Endothelial cell of umbilical vein (primary cell): ENCODE data around the gene B3GALNT2. TPM values are rescaled to one million over a fixed set of nuclear protein-coding genes. Genes with fewer than 3 reads are reported as not detected.

ENCODE experiments used
- BruUV-seq: library from RNA; stranded (reverse); fragments of 400-500 nt; replicated peaks from 2 replicates; lab custom pipeline; 2021; lab: Mats Ljungman, UMichigan
- CTCF ChIA-PET: fragments of 300-600, 350-600 bp; sonication (Branson Sonifier 250); formaldehyde crosslinking; loops from one replicate; lab custom pipeline; 2021; ENCODE audit warnings: antibody characterized with exemption, inconsistent platforms; lab: Charles Lee
- POLR2A ChIA-PET: fragments of 300-600, 350-600 bp; sonication (Branson Sonifier 250); formaldehyde crosslinking; loops from one replicate; lab custom pipeline; 2021; ENCODE audit warnings: antibody characterized with exemption, inconsistent platforms; lab: Charles Lee
- DNase-seq: peaks from one replicate; pipeline ENCODE4 v3.0.0-alpha.2; 2011; ENCODE audit warnings: low read depth, low spot score
- FAIRE-seq: peaks from 2 replicates; lab custom pipeline; 2011; peaks lifted over from hg19 to GRCh38; lab: Jason Lieb, UNC
- H2AFZ ChIP-seq: 2 replicates; pipeline ENCODE4 v1.6.0; 2012; ENCODE audit warnings: low read depth, low read length, control low read depth, inconsistent platforms
- H3K27ac ChIP-seq: 2 replicates; pipeline ENCODE4 v1.5.1; 2011; ENCODE audit warnings: low read depth, mild to moderate bottlenecking, control low read depth, low read length, moderate library complexity; ENCODE audit not compliant: insufficient read depth
- H3K27me3 ChIP-seq, 2 experiments: 2 replicates each; pipeline versions ENCODE4 v1.6.0 to v1.6.1; 2011; ENCODE audit warnings: low read length in 2 of 2, mixed read lengths in 1 of 2; ENCODE audit not compliant: control insufficient read depth in 2 of 2, insufficient read depth in 2 of 2
- H3K36me3 ChIP-seq, 2 experiments: 2 replicates in 1 of 2; 3 replicates in 1 of 2; pipeline ENCODE4 v1.5.1; 2011; ENCODE audit warnings: low read length in 2 of 2, mild to moderate bottlenecking in 1 of 2, moderate library complexity in 1 of 2; ENCODE audit not compliant: control insufficient read depth in 2 of 2, insufficient read depth in 2 of 2; ENCODE audit errors: extremely low read depth in 1 of 2
- H3K4me1 ChIP-seq: 3 replicates; pipeline ENCODE4 v1.5.1; 2011; ENCODE audit warnings: mild to moderate bottlenecking, low read length; ENCODE audit not compliant: control insufficient read depth, insufficient read depth; ENCODE audit errors: extremely low read depth
- H3K4me2 ChIP-seq: 2 replicates; pipeline ENCODE4 v1.6.1; 2011; ENCODE audit warnings: low read length, control low read depth, mixed read lengths; ENCODE audit not compliant: insufficient read depth
- H3K4me3 ChIP-seq, 3 experiments: fragments of 200-600 bp in 1 of 3; sonication (generic), shearing (Covaris generic) in 1 of 3; replicated peaks in 1 of 3; 2 replicates each; pipeline ENCODE4 v1.5.1; 2011 to 2016; ENCODE audit warnings: control low read depth in 3 of 3, low read length in 3 of 3, mild to moderate bottlenecking in 2 of 3, inconsistent platforms in 1 of 3, low read depth in 1 of 3, moderate library complexity in 1 of 3; ENCODE audit not compliant: insufficient read depth in 1 of 3
- H3K79me2 ChIP-seq: 2 replicates; pipeline ENCODE4 v1.6.0; 2012; ENCODE audit warnings: low read length, inconsistent platforms; ENCODE audit not compliant: control insufficient read depth, insufficient read depth
- H3K9ac ChIP-seq: replicated peaks from 2 replicates; pipeline ENCODE3; 2011; ENCODE audit warnings: low read length, control low read depth; ENCODE audit not compliant: insufficient read depth; ENCODE audit errors: extremely low read depth
- H3K9me1 ChIP-seq: replicated peaks from 3 replicates; pipeline ENCODE4 v1.6.0; 2011; ENCODE audit warnings: mild to moderate bottlenecking, low read length; ENCODE audit not compliant: control insufficient read depth, insufficient read depth; ENCODE audit errors: extremely low read depth
- H3K9me3 ChIP-seq: replicated peaks from 2 replicates; pipeline ENCODE4 v1.5.1; 2012; ENCODE audit warnings: low read length, inconsistent platforms; ENCODE audit not compliant: control insufficient read depth, insufficient read depth
- H4K20me1 ChIP-seq: replicated peaks from 2 replicates; pipeline ENCODE3; 2011; ENCODE audit warnings: mild to moderate bottlenecking, low read length; ENCODE audit not compliant: control insufficient read depth, insufficient read depth; ENCODE audit errors: extremely low read depth
- CTCF ChIP-seq, 2 donors: IDR thresholded peaks; 1 replicate in 1 of 2; 2 replicates in 1 of 2; pipeline ENCODE4 v1.5.1; 2011; ENCODE audit warnings: low read length in 2 of 2, mild to moderate bottlenecking in 2 of 2, moderate library complexity in 2 of 2, control low read depth in 1 of 2, inconsistent platforms in 1 of 2, low read depth in 1 of 2; ENCODE audit not compliant: insufficient read depth in 1 of 2; ENCODE audit errors: extremely low read depth in 1 of 2
- EZH2 ChIP-seq: IDR thresholded peaks from 2 replicates; pipeline ENCODE4 v1.6.1; 2012; ENCODE audit warnings: borderline replicate concordance, low read depth, mild to moderate bottlenecking, moderate library complexity, low read length, inconsistent platforms; ENCODE audit not compliant: severe bottlenecking
- FOS ChIP-seq: IDR thresholded peaks from 2 replicates; pipeline ENCODE4 v1.6.1; 2011; ENCODE audit warnings: mild to moderate bottlenecking, low read length, moderate library complexity, borderline replicate concordance; ENCODE audit not compliant: insufficient read depth
- GATA2 ChIP-seq: IDR thresholded peaks from 2 replicates; pipeline ENCODE4 v1.7.0; 2011; ENCODE audit warnings: low read depth, mild to moderate bottlenecking, moderate library complexity, mixed read lengths, low read length; ENCODE audit not compliant: insufficient read length, insufficient read depth
- JUN ChIP-seq: IDR thresholded peaks from 2 replicates; pipeline ENCODE4 v1.6.1; 2011; ENCODE audit warnings: borderline replicate concordance, low read depth; ENCODE audit not compliant: insufficient read length, insufficient read depth
- MAX ChIP-seq: IDR thresholded peaks from 2 replicates; pipeline ENCODE4 v1.6.1; 2011; ENCODE audit not compliant: insufficient read depth, insufficient read length
- MYC ChIP-seq: IDR thresholded peaks from one replicate; pipeline ENCODE4 v1.6.1; 2011; ENCODE audit warnings: mild to moderate bottlenecking, low read depth, low read length
- POLR2A ChIP-seq: IDR thresholded peaks from 2 replicates; pipeline ENCODE4 v1.6.1; 2012; ENCODE audit warnings: low read depth, mild to moderate bottlenecking, control low read depth, low read length
- POLR2AphosphoS5 ChIP-seq: IDR thresholded peaks from 2 replicates; pipeline ENCODE4 v1.6.1; 2012; ENCODE audit warnings: low read depth, mild to moderate bottlenecking, control low read depth, low read length, moderate library complexity; ENCODE audit not compliant: insufficient read depth
- dilution Hi-C: fragments of 300-500 bp; cut with MboI; formaldehyde crosslinking; loops from one replicate; pipeline ENCODE4 v1.15.0; 2019; ENCODE audit warnings: low sequenced_read_pairs; ENCODE audit not compliant: extremely low pct_ligation_motif_present
- intact Hi-C: fragments of 100-400 bp; cut with micrococcal nuclease; formaldehyde crosslinking; loops from one replicate; pipeline ENCODE4 v1.10.0; 2022
- polyA plus RNA-seq, 4 experiments: library from polyadenylated mRNA; depleted of rRNA in 3 of 4; stranded (reverse) in 3 of 4; unstranded in 1 of 4; fragments of >200 nt; gene quantifications; 2 replicates each; pipeline versions ENCODE4 v1.2.1 to v1.2.3, GENCODE V29; 2011 to 2012; ENCODE audit warnings: missing spikeins in 1 of 4
- total RNA-seq: library from RNA; stranded (reverse); gene quantifications from 2 replicates; pipeline ENCODE4 v1.2.3, GENCODE V29; 2021

B3GALNT2 gene
- total and polyA plus RNA-seq, 2 donors (not counting 3 experiments of a cell fraction or from before 2014, with no cell fraction given) = 12.0 to 32.2 TPM

- H3K79me2 ChIP-seq = no peaks in the 10 kb centered on the region
- no peak overlapping the region for H2AFZ ChIP-seq
- dilution Hi-C loops = no loop called here
- H3K36me3 ChIP-seq = peaks cover 15 to 16% of the 10 kb centered on the region in 2 experiments
- CTCF ChIA-PET = no interaction called here
- DNase-seq (no peak), FAIRE-seq (no peak)
- H3K27me3 ChIP-seq = no peaks in the 10 kb centered on the region
- intact Hi-C loops = no loop called here
- no TSS peak for BruUV-seq
- H3K9me1 ChIP-seq = no peaks in the 10 kb centered on the region
- no peaks in the 10 kb centered on the region for H4K20me1 ChIP-seq
- no peak overlapping the region for H3K9ac ChIP-seq
- H3K4me3 ChIP-seq = no peak overlapping the region
- POLR2A ChIA-PET = interaction anchor here (0.7 kb wide), 1 partner anchor 521 kb away, joined by 9 read pairs; no protein-coding TSS in a partner anchor
- H3K4me2 ChIP-seq = no peak overlapping the region
- no peaks in the 10 kb centered on the region for H3K4me1 ChIP-seq
- no peak overlapping the region for H3K27ac ChIP-seq
- H3K9me3 ChIP-seq = no peaks in the 10 kb centered on the region
- TF ChIP-seq EZH2 (no peak), MAX (no peak), GATA2 (no peak), CTCF (IDR thresholded peaks at IDR 0.05; ENCODE audit: extremely low read depth in 1 of 2, insufficient read depth in 1 of 2, low read depth in 1 of 2, low read length in 2 of 2) (no peak), MYC (no peak), FOS (no peak), POLR2A (no peak), POLR2AphosphoS5 (no peak), JUN (no peak)
Measured at GRCh38 chr1:235450886-235451483, 53.3 kb downstream of the B3GALNT2 start.
